Measurements from ENCODE around the gene FRMD4A.

The FRMD4A gene

DNA sequence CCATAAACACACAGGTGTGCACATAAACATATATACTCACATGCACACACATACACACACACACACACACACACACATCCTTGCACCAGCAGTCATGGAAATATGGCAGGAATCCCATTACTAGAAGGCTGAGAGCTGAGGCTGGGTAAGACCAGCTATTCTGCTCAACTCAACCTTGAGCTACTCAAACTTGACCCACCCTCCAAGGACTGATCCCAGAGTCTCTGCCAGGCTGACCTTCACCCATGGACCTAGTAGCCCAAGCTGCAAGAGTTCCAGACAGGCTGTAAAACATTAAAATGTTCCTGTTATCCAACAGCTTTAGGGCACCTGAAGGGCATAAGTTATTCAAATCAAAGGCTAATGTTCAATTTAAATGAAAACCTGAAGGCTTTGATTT, 134.6 kb downstream of the FRMD4A start:
- Histone ChIP-seq H3K36me3 (no peaks in the 10 kb centered on the region), H3K4me1 (ENCODE audit: control insufficient read depth in 1 of 2, insufficient read depth in 1 of 2, low read depth in 1 of 2, low read length in 1 of 2) (no peaks in the 10 kb centered on the region), H3K4me3 (ENCODE audit: low read depth in 1 of 2, low read length in 1 of 2) (no peak overlapping the region), H3K9me3 (no peaks in the 10 kb centered on the region), H3K27ac (no peak overlapping the region), H3K27me3 (peaks cover 43% of the 10 kb centered on the region)
- TF ChIP-seq, protein P1, sequence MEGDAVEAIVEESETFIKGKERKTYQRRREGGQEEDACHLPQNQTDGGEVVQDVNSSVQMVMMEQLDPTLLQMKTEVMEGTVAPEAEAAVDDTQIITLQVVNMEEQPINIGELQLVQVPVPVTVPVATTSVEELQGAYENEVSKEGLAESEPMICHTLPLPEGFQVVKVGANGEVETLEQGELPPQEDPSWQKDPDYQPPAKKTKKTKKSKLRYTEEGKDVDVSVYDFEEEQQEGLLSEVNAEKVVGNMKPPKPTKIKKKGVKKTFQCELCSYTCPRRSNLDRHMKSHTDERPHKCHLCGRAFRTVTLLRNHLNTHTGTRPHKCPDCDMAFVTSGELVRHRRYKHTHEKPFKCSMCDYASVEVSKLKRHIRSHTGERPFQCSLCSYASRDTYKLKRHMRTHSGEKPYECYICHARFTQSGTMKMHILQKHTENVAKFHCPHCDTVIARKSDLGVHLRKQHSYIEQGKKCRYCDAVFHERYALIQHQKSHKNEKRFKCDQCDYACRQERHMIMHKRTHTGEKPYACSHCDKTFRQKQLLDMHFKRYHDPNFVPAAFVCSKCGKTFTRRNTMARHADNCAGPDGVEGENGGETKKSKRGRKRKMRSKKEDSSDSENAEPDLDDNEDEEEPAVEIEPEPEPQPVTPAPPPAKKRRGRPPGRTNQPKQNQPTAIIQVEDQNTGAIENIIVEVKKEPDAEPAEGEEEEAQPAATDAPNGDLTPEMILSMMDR (IDR thresholded peaks at IDR 0.05), result no peak

GRCh38 chr10:14195433-14195832, 135.3 kb downstream of the FRMD4A start:
- no peaks in the 10 kb centered on the region for H3K4me1 ChIP-seq (ENCODE audit: control insufficient read depth in 1 of 2, insufficient read depth in 1 of 2, low read depth in 1 of 2, low read length in 1 of 2)
- TF ChIP-seq, protein P1 (IDR thresholded peaks at IDR 0.05), result no peak
- no peak overlapping the region for H3K27ac ChIP-seq
- no peaks in the 10 kb centered on the region for H3K36me3 ChIP-seq
- H3K27me3 ChIP-seq, result peaks cover 41% of the 10 kb centered on the region
- H3K4me3 ChIP-seq (ENCODE audit: low read depth in 1 of 2, low read length in 1 of 2), result no peak overlapping the region
- H3K9me3 ChIP-seq, result no peaks in the 10 kb centered on the region

- Histone ChIP-seq H3K36me3 (no peaks in the 10 kb centered on the region), H3K27me3 (peaks cover 47% of the 10 kb centered on the region)
Measured at GRCh38 chr10:14192746-14193145, 138.0 kb downstream of the FRMD4A start.

GRCh38 chr10:14191871-14192270, 138.9 kb downstream of the FRMD4A start:
- TF ChIP-seq, protein P1 (IDR thresholded peaks at IDR 0.05), result no peak
- no peaks in the 10 kb centered on the region for H3K4me1 ChIP-seq (ENCODE audit: control insufficient read depth in 1 of 2, insufficient read depth in 1 of 2, low read depth in 1 of 2, low read length in 1 of 2)
- H3K4me3 ChIP-seq (ENCODE audit: low read depth in 1 of 2, low read length in 1 of 2), result no peak overlapping the region
- no peaks in the 10 kb centered on the region for H3K9me3 ChIP-seq
- H3K27ac ChIP-seq, result no peak overlapping the region
- no peaks in the 10 kb centered on the region for H3K36me3 ChIP-seq
- peaks cover 47% of the 10 kb centered on the region for H3K27me3 ChIP-seq

More at GRCh38 chr10:14192746-14193145, 138.0 kb downstream of the FRMD4A start:
- H3K4me1 ChIP-seq (ENCODE audit: control insufficient read depth in 1 of 2, insufficient read depth in 1 of 2, low read depth in 1 of 2, low read length in 1 of 2), result no peaks in the 10 kb centered on the region
- TF ChIP-seq, protein P1 (IDR thresholded peaks at IDR 0.05), result no peak
- no peak overlapping the region for H3K27ac ChIP-seq
- no peaks in the 10 kb centered on the region for H3K9me3 ChIP-seq
- no peak overlapping the region for H3K4me3 ChIP-seq (ENCODE audit: low read depth in 1 of 2, low read length in 1 of 2)

DNA sequence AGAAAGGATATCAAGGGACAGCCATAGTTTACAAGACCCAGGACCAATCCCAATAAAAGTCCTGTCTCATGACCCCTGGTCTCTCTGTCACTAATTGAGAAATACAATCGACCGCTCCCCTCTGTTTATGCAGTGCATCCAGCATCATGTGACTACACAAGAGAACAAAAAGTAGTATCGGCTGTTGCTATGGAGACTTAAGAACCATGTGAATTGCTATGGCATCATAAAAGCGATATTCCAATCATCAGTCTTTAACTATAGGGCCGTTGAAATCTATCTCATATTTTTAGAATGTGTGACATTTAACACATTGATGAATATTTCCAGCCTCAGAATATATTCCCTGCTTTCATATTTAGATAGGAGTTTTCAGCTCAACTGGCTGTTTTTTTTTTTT, 139.3 kb downstream of the FRMD4A start:
- no peak overlapping the region for H3K4me3 ChIP-seq (ENCODE audit: low read depth in 1 of 2, low read length in 1 of 2)
- H3K27ac ChIP-seq, result no peak overlapping the region
- H3K27me3 ChIP-seq, result peaks cover 43% of the 10 kb centered on the region
- H3K4me1 ChIP-seq (ENCODE audit: control insufficient read depth in 1 of 2, insufficient read depth in 1 of 2, low read depth in 1 of 2, low read length in 1 of 2), result no peaks in the 10 kb centered on the region
- H3K36me3 ChIP-seq, result no peaks in the 10 kb centered on the region
- TF ChIP-seq, protein P1 (IDR thresholded peaks at IDR 0.05), result no peak
- H3K9me3 ChIP-seq, result no peaks in the 10 kb centered on the region

GRCh38 chr10:14190702-14191101, 140.0 kb downstream of the FRMD4A start:
- Histone ChIP-seq H3K4me1 (ENCODE audit: control insufficient read depth in 1 of 2, insufficient read depth in 1 of 2, low read depth in 1 of 2, low read length in 1 of 2) (no peaks in the 10 kb centered on the region), H3K9me3 (no peaks in the 10 kb centered on the region), H3K36me3 (no peaks in the 10 kb centered on the region), H3K4me3 (ENCODE audit: low read depth in 1 of 2, low read length in 1 of 2) (no peak overlapping the region), H3K27me3 (peaks cover 36% of the 10 kb centered on the region), H3K27ac (no peak overlapping the region)
- TF ChIP-seq, protein P1 (IDR thresholded peaks at IDR 0.05), result no peak
